Activated T-helper 9 cell treated with anti-CD3 and anti-CD28 coated beads, Interleukin-2, amount 50 U/mL, for 16 hours (primary cell): ENCODE measurements around the gene NPRL2.

Experiments
- DNase-seq: peaks from one replicate; pipeline ENCODE4 v3.0.0-alpha.2; 2020; ENCODE audit warnings: low read depth

The NPRL2 gene

DNA sequence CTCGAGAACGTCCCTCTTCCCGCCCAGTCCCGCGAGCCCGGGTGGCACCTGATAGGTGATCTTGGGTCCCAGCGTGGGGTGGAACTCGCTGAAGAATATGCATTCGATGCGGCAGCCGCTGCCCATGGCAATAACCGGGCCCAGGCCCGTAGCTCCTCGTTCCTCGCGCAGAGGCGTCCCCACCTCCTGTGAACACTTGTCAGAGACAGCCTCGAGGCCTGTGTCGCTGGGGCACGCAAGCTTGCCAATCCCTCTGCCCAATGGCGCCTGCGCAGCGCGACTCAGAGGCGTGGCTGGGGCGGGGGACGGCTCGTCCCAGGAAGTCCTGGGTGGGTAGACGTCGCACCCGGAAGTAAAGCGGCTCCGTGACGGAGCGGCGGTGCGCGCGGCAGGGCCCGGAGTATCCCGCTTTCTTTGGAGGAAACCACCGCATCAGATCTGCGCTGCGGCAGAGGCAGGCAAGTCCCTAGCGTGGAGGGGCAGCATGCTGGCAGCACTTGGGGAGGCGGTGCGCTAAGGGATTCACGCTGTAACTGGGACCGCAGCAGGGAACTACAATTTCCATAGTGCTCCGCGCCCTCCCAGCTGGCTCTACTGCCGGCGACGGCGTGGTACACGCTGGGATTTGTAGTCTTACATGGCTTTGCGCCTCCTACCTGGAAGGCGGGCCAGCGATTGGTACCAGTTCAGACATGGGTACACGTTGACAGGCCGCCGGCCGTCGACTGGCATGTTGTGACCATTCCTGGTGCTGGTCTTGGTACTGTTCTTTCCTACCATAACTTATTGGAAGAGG, at the start of gene NPRL2, which contains the start of gene CYB561D2:
TSS of gene NPRL2 (minus strand) at position 249 of the 796 bp plus-strand sequence. CDS start at position 126, 123 bp downstream.
TSS of gene CYB561D2 (plus strand) at position 336 of the 796 bp plus-strand sequence. CDS start 572 bp downstream, outside the sequence.
- peak; percentile 100 for DNase-seq

- DNase-seq, result no peak
Measured at GRCh38 chr3:50396502-50396901, 45.9 kb upstream of the NPRL2 start.

DNA sequence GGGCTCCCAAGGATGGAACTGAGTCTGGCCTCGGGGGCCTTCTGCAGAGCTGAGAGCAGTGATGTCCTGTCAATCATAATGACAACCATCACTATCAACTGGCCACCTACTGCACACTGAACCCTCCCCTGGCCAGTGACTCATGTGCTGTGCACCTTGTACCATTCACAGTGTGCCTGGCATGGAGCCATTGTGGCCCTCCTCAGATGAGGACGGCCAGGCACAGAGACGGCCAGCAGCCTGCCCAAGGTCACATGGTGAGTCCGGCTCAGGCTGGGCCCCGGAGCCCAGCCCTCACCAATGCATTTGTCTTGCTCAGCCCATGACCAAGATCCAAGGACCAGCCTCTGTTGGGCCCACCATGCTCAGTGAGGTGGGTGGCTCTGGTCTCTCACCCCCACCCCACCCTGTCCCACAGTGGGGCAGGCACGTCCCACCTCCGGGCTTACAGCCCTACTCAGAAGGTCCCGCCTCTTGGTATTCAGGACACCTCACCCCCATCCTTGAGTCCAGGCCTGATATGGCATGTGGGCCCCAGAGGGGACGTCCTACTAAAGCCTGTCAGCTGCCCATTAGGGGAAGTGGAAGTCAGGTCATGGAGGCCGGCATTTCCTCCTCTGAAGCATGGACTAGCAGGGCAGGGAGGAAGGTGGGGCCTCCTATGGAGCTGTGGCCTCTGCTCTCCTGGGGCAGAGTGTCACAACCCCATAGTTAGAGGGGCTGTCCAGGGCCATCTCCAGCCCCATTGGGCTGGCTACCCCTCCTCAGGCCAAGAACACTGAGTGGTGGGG, 44.7 kb upstream of the NPRL2 start:
- no peak for DNase-seq

DNA sequence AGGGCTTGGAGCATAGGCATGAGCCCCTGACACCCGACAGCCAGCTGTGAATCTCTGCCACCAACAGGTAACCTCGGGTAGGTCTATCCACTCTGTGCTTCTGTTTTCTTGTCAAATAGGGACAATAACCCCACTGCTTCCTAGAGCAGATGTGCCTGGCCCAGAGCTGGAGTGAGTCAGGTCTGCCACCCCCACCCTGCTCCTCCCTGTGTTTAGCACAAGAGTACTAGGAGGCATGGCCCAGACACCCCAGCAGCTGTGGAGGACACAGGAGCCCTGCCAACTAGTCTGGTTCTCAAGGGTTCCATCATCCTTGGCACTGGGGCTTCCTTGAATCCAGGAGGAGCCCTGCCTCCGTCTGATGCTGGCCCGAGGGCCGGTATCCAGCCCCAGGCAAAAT, 42.5 kb upstream of the NPRL2 start:
- no peak for DNase-seq

- no peak for DNase-seq
Measured at GRCh38 chr3:50392101-50392715, 41.6 kb upstream of the NPRL2 start.

GRCh38 chr3:50390508-50391224, 40.1 kb upstream of the NPRL2 start:
- no peak for DNase-seq

DNA sequence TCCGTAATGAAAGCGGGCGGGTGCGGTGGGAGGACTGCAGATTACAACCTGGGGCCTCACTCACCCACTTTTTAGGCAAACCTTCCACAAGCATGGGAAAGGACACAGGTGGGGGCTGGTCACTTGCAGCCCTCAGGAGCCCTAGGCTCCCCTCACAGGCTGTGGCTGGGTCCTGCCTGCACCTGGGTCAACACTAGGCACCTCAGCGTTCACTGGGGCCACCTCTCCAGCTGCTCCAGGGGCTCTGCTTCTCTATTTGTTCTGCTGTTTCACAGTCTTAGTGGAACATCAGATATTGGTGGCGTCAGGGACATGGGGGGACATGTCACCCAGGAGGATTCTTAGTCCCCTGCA, 38.8 kb upstream of the NPRL2 start:
- no peak for DNase-seq

- no peak for DNase-seq
Measured at GRCh38 chr3:50388720-50389413, 38.3 kb upstream of the NPRL2 start.

DNA sequence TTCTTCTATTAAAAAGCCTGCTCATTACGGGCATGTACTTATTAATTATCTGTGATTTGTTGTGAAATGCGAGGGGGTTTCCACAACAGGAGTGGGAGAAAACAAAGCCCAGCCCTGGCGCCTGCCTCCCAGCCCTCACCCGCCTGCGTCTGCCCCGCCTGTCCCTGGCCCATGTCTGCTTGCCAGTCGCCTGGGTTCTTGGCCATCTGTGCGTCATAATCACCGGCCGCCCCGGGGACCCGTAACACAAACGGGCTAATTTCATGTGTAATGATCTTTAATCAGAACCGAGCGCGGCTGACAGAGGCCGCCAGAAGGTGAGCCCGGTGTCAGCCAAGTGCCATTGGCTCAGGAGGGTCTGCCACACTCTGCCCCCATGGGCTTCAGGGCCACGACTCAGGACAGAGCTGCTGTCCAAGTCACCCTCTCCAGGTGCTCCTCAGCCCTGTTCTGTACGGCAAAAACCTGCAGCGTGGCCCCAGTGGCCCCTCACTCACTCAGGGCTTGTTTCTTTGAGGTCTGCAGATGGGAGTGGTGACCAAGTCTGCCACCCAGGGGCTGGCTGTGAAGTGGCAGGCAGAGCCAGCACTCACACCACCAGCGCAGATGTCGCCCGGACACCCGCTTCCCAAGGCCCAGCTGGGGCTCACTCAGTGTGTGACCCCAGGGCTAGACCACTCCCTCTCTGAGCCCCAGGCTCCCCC, 37.6 kb upstream of the NPRL2 start:
- DNase-seq, result no peak

- no peak for DNase-seq
Measured at GRCh38 chr3:50385754-50386153, 35.2 kb upstream of the NPRL2 start.

DNA sequence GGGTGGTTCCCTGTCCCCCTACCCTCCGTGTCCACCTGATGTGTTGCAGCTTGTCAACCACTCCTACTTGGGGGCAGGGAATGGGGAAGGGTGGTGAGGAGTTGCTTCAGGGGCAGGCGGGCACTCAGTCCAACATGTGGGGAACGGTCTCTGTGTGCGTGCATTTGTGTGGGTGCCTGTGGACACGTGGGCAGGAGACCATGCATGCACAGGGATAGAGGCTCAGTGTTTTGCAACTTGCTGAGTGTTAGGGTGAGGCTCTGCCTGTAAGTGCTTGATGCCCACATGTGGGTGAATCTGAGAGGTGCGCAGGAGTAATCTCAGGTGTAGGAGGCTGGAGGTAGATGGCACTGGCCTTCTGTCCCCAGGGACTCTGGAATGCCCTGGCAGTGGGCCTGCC, 33.2 kb upstream of the NPRL2 start:
- no peak for DNase-seq

DNA sequence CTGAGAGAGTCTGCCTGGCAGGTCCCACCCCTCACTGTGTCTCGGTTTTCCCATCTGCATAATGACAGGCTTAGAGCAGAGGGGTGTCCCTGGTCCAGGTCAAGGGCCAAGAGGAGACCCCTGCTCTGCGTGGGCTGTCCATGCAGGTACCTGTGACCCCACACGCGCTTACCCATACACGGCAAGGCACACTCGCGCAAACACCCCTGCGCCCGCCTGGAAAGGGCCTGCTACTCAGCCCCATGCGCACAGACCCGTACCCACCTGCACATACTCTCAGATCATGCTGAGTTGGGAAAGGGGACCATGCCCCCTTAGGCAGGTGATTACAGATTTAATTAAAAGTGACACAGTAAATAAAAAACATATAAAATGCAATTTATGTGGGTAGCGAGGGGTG, 32.1 kb upstream of the NPRL2 start:
- no peak for DNase-seq

- DNase-seq, result no peak
Measured at GRCh38 chr3:50381383-50381782, 30.8 kb upstream of the NPRL2 start.

DNA sequence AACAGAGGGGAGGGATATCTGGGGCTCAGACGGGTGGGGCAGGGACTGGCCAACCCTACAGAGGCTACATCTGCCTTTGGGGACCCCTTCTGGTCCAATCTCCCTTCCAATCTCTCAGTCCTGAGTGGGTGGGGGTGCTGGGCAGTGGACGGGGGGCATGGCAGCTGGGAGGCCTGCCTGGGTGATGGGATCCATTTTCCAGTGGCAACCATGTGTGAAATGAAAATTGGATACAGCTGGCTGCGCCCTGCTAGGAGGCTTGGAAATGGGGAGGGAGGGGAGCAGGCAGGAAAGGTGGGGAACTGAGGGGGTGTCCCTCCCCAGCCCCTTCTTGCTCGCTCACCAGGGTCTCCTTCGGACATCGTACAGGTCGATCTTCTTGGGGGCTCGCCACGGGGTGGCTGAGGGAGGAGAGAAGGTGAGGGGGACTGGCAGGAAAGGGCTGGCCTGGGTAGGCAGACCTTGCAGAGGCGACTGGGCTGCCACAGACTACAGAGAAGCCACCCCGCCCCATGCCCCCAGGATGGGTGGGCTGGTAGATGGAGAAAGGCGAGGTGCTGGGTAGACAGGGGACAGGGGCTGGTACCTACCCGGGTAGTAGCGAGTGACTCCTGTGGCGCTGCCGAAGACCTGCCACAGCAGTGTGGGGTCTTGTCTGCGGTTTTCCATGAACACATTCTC, 30.0 kb upstream of the NPRL2 start:
- DNase-seq, result no peak

DNA sequence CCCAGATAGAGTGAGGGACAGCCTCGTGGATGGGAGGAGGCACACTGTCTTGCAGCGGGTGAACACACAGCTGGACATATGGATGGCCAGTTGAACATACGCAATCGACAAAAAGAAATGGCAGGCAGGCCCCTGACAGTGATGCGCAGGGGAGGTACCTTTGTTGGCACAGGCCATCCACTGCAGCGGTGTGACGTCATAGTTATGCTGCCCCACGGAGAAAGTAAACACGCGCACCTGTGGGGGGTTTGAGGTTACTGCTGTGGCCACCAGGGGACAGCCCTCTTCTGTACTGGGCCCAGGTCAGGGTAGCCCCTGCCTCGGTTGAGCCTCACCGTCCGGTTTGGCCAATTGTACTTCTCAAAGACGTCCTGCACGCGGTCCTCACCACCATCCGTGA, 28.2 kb upstream of the NPRL2 start:
- DNase-seq, result no peak

GRCh38 chr3:50378024-50378423, 27.4 kb upstream of the NPRL2 start:
- DNase-seq, result no peak

GRCh38 chr3:50375258-50375931, 24.8 kb upstream of the NPRL2 start:
- no peak for DNase-seq

- no peak for DNase-seq
Measured at GRCh38 chr3:50374363-50375257, 24.0 kb upstream of the NPRL2 start.
